Kidney epithelial cell (primary cell): ENCODE measurements around the gene SLC16A10. TPM values are rescaled to one million over a fixed set of nuclear protein-coding genes. Genes with fewer than 3 reads are reported as not detected.

ENCODE experiments used
- DNase-seq: peaks from one replicate; pipeline ENCODE4 v3.0.0-alpha.2; 2010; ENCODE audit warnings: low read depth
- H3K27me3 ChIP-seq: 2 replicates; pipeline ENCODE4 v1.6.0; 2011; ENCODE audit warnings: low read length; ENCODE audit not compliant: control insufficient read depth, insufficient read depth
- H3K36me3 ChIP-seq: 2 replicates; pipeline ENCODE4 v1.5.1; 2011; ENCODE audit warnings: low read length; ENCODE audit not compliant: control insufficient read depth, insufficient read depth
- H3K4me3 ChIP-seq: 2 replicates; pipeline ENCODE4 v1.5.1; 2011; ENCODE audit warnings: low read depth, mild to moderate bottlenecking, control low read depth, low read length
- CTCF ChIP-seq: IDR thresholded peaks from 2 replicates; pipeline ENCODE4 v1.5.1; 2011; ENCODE audit warnings: mild to moderate bottlenecking, moderate library complexity, low read length, control low read depth, inconsistent platforms; ENCODE audit not compliant: insufficient read depth, poor library complexity, severe bottlenecking
- total RNA-seq: library from RNA; depleted of rRNA; stranded (reverse); fragments of >200 nt; gene quantifications from 2 replicates; pipeline ENCODE4 v1.2.3, GENCODE V29; 2015

Gene SLC16A10
- total RNA-seq, 1 donor from 2014 or later, result 1.0 TPM

- Histone ChIP-seq H3K4me3 (no peak overlapping the region), H3K36me3 (no peaks in the 10 kb centered on the region), H3K27me3 (no peaks in the 10 kb centered on the region)
- DNase-seq, result no peak
- no peak for TF ChIP-seq CTCF
These were observed 120.0 kb downstream of the SLC16A10 start for GRCh38 chr6:111207141-111207858.

GRCh38 chr6:111208933-111209332, 121.6 kb downstream of the SLC16A10 start:
- Histone ChIP-seq H3K36me3 (no peaks in the 10 kb centered on the region), H3K4me3 (no peak overlapping the region), H3K27me3 (no peaks in the 10 kb centered on the region)
- no peak for DNase-seq
- no peak for TF ChIP-seq CTCF

- DNase-seq, result peak; percentile 23
- TF ChIP-seq CTCF, result peak; percentile 64
- H3K4me3 ChIP-seq, result no peak overlapping the region
- no peaks in the 10 kb centered on the region for H3K27me3 ChIP-seq
- no peaks in the 10 kb centered on the region for H3K36me3 ChIP-seq
These were observed 123.0 kb downstream of the SLC16A10 start for GRCh38 chr6:111210194-111210728.

GRCh38 chr6:111211411-111212030, 124.2 kb downstream of the SLC16A10 start:
- Histone ChIP-seq H3K36me3 (no peaks in the 10 kb centered on the region), H3K4me3 (no peak overlapping the region), H3K27me3 (no peaks in the 10 kb centered on the region)
- DNase-seq, result no peak
- TF ChIP-seq CTCF, result no peak

- Histone ChIP-seq H3K27me3 (no peaks in the 10 kb centered on the region), H3K36me3 (no peaks in the 10 kb centered on the region), H3K4me3 (no peak overlapping the region)
- no peak for TF ChIP-seq CTCF
- DNase-seq, result no peak
These were observed 125.3 kb downstream of the SLC16A10 start for GRCh38 chr6:111212625-111213024.

GRCh38 chr6:111215131-111215530, 127.8 kb downstream of the SLC16A10 start:
- TF ChIP-seq CTCF, result no peak
- no peak overlapping the region for H3K4me3 ChIP-seq
- H3K27me3 ChIP-seq, result no peaks in the 10 kb centered on the region
- no peaks in the 10 kb centered on the region for H3K36me3 ChIP-seq
- no peak for DNase-seq
